ENCODE data around the gene MAPK4. TPM values are rescaled to one million over a fixed set of nuclear protein-coding genes. Genes with fewer than 3 reads are reported as not detected.

The MAPK4 gene
- total and polyA plus RNA-seq, 10 of the 15 experiments (the other 5 are each of a cell fraction or from before 2014, with no cell fraction given), result 0.03 to 0.11 (median 0.06) TPM; not detected in 4

DNA sequence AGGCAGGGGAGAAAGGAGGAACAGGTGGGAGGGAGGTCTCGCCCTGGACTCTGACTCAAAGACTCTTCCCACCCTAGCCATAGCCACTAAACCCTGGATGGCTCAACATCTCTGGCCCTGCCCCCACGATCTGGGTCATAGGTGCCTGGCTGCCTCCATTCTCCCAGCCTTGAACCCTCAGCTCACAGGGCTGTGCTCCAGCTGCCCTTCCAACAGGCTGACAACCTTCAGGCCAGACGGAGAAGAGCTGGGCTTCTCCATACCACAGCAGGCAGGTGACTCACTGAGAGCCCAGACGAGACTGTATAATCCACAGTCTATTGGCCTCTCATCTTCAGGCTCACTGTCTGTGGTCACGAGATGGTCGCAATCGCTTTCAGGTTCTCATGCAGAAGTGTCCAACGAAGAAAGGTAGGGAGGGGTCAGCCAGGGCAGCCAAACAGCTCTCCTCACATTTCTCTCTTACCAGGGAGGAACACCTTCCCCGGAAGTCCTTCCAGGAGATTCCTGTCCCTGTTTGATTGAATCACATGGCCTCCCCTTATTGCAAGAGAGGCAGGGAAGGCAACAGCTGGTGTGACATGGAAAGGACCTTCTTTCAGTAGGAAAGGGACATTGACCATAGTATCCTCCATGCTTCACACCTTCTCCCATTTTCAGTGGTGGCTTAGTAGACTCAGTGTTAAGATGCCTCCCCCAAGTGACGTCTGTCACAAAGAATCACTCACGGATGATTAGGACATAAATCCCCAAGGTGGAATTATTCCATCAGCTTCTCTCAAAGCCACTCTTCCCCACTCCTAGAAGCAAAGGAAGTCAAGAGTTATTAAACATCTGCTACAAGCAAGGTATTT is 159.8 kb downstream of the MAPK4 start:
- H3K27ac ChIP-seq (ENCODE audit: control insufficient read depth, insufficient read depth), result no peak overlapping the region
- BruUV-seq (replicated peaks), result no TSS peak
- no peaks in the 10 kb centered on the region; a peak in 2 of 4 replicates for H3K27me3 ChIP-seq (replicated peaks in 1 of 2; ENCODE audit: control insufficient read depth in 2 of 2, insufficient read depth in 2 of 2, low read length in 1 of 2)
- ChIA-PET POLR2A (no interaction called here), RAD21 (ENCODE audit: unreplicated experiment) (no interaction called here), CTCF (interaction anchor here (0.9 kb wide), 1 partner anchor 7 kb away, joined by 3 read pairs; no protein-coding TSS in a partner anchor), SMC1A (ENCODE audit: uncharacterized antibody, unreplicated experiment) (no interaction called here)
- no peak overlapping the region for H2AFZ ChIP-seq (ENCODE audit: control insufficient read depth, low read depth, low read length)
- intact Hi-C loops (cut with micrococcal nuclease; ENCODE audit: unreplicated experiment), result no loop called here
- no peak for ATAC-seq
- DNase-seq (ENCODE audit: low read depth, low spot score), result no peak
- in situ Hi-C loops (cut with MboI), result no loop called here
- H3K4me3 ChIP-seq, result no peak overlapping the region
- no peak overlapping the region for H3K4me2 ChIP-seq (ENCODE audit: control insufficient read depth, insufficient read depth)
- FAIRE-seq, result no peak
- H3K9me3 ChIP-seq (replicated peaks; ENCODE audit: control insufficient read depth, insufficient read depth, low read length), result no peaks in the 10 kb centered on the region
- no peaks in the 10 kb centered on the region for H4K20me1 ChIP-seq (ENCODE audit: control insufficient read depth, insufficient read depth)
- no peaks in the 10 kb centered on the region for H3K4me1 ChIP-seq (ENCODE audit: control insufficient read depth, insufficient read depth, low read length)
- no peak overlapping the region for H3K9ac ChIP-seq (ENCODE audit: control insufficient read depth, insufficient read depth, low read length)
- 24% methylated on average over 11 of the region's 11 CpGs for WGBS (ENCODE audit: insufficient coverage, insufficient replicate concordance, low lambda C conversion rate, missing lambda C conversion rate)
- H3K79me2 ChIP-seq (ENCODE audit: control insufficient read depth, insufficient read depth, low read length), result no peaks in the 10 kb centered on the region
- H3K36me3 ChIP-seq (ENCODE audit: control insufficient read depth in 2 of 2, insufficient read depth in 2 of 2, low read length in 1 of 2), result no peaks in the 10 kb centered on the region
- TF ChIP-seq STAT1 (conservative IDR thresholded peaks at IDR 0.05), result no peak
- TF ChIP-seq, protein P1, sequence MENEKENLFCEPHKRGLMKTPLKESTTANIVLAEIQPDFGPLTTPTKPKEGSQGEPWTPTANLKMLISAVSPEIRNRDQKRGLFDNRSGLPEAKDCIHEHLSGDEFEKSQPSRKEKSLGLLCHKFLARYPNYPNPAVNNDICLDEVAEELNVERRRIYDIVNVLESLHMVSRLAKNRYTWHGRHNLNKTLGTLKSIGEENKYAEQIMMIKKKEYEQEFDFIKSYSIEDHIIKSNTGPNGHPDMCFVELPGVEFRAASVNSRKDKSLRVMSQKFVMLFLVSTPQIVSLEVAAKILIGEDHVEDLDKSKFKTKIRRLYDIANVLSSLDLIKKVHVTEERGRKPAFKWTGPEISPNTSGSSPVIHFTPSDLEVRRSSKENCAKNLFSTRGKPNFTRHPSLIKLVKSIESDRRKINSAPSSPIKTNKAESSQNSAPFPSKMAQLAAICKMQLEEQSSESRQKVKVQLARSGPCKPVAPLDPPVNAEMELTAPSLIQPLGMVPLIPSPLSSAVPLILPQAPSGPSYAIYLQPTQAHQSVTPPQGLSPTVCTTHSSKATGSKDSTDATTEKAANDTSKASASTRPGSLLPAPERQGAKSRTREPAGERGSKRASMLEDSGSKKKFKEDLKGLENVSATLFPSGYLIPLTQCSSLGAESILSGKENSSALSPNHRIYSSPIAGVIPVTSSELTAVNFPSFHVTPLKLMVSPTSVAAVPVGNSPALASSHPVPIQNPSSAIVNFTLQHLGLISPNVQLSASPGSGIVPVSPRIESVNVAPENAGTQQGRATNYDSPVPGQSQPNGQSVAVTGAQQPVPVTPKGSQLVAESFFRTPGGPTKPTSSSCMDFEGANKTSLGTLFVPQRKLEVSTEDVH (IDR thresholded peaks at IDR 0.05; ENCODE audit: low read depth, partially characterized antibody), result no peak
- no peak for TF ChIP-seq ZBTB4 (CRISPR knock-in tag; IDR thresholded peaks at IDR 0.05)
- TF ChIP-seq, protein P2, sequence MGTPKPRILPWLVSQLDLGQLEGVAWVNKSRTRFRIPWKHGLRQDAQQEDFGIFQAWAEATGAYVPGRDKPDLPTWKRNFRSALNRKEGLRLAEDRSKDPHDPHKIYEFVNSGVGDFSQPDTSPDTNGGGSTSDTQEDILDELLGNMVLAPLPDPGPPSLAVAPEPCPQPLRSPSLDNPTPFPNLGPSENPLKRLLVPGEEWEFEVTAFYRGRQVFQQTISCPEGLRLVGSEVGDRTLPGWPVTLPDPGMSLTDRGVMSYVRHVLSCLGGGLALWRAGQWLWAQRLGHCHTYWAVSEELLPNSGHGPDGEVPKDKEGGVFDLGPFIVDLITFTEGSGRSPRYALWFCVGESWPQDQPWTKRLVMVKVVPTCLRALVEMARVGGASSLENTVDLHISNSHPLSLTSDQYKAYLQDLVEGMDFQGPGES (IDR thresholded peaks at IDR 0.05), result no peak
- no peak for TF ChIP-seq CHD1 (IDR thresholded peaks at IDR 0.05; ENCODE audit: low read depth, low read length)
- TF ChIP-seq MTA2 (IDR thresholded peaks at IDR 0.05; ENCODE audit: low read depth), result no peak
- TF ChIP-seq BMI1 (IDR thresholded peaks at IDR 0.05; ENCODE audit: borderline replicate concordance), result no peak
- no peak for TF ChIP-seq HDAC2 (IDR thresholded peaks at IDR 0.05)
- TF ChIP-seq IRF4 (IDR thresholded peaks at IDR 0.05; ENCODE audit: low read depth, low read length), result no peak
- TF ChIP-seq TARDBP (IDR thresholded peaks at IDR 0.05; ENCODE audit: borderline replicate concordance), result no peak
- TF ChIP-seq RB1 (IDR thresholded peaks at IDR 0.05; ENCODE audit: borderline replicate concordance), result no peak
- TF ChIP-seq TCF12 (IDR thresholded peaks at IDR 0.05; ENCODE audit: low read depth, low read length), result no peak
- no peak for TF ChIP-seq RAD51 (IDR thresholded peaks at IDR 0.05)
- no peak for TF ChIP-seq JUND (IDR thresholded peaks at IDR 0.05; ENCODE audit: low read depth, low read length)
- TF ChIP-seq WRNIP1 (IDR thresholded peaks at IDR 0.05; ENCODE audit: borderline replicate concordance, low read depth, low read length), result no peak
- no peak for TF ChIP-seq LARP7 (IDR thresholded peaks at IDR 0.05)
- no peak for TF ChIP-seq ATF7 (IDR thresholded peaks at IDR 0.05; ENCODE audit: low read depth)
- no peak for TF ChIP-seq SREBF1 (IDR thresholded peaks at IDR 0.05; ENCODE audit: low read length)

All from GM12878 (cell line).